Calu3 (cell line): ENCODE data around the gene ARMH3. TPM values are rescaled to one million over a fixed set of nuclear protein-coding genes. Genes with fewer than 3 reads are reported as not detected.

Source experiments
- BruUV-seq: library from RNA; stranded (reverse); fragments of 400-500 nt; replicated peaks from 2 replicates; lab custom pipeline; 2021; lab: Mats Ljungman, UMichigan
- CTCF ChIA-PET: fragments of 300-600 bp; sonication (Branson Sonifier 250); formaldehyde crosslinking; loops from one replicate; lab custom pipeline; 2022; ENCODE audit warnings: antibody characterized with exemption; lab: Charles Lee
- DNase-seq: peaks from one replicate; pipeline ENCODE4 v3.0.0; 2022
- H3K27ac Mint-ChIP-seq: one replicate; pipeline ENCODE4 v1.8.0; 2022; ENCODE audit warnings: mixed read lengths; ENCODE audit not compliant: unreplicated experiment
- H3K27me3 Mint-ChIP-seq: one replicate; pipeline ENCODE4 v1.8.0; 2022; ENCODE audit warnings: mixed read lengths; ENCODE audit not compliant: unreplicated experiment
- H3K36me3 Mint-ChIP-seq: one replicate; pipeline ENCODE4 v1.8.0; 2022; ENCODE audit warnings: mild to moderate bottlenecking, moderate library complexity, mixed read lengths; ENCODE audit not compliant: insufficient read depth, unreplicated experiment
- H3K4me1 Mint-ChIP-seq: one replicate; pipeline ENCODE4 v1.8.0; 2022; ENCODE audit warnings: mild to moderate bottlenecking, low read depth, mixed read lengths; ENCODE audit not compliant: unreplicated experiment
- H3K4me3 Mint-ChIP-seq: one replicate; pipeline ENCODE4 v1.8.0; 2022; ENCODE audit warnings: mild to moderate bottlenecking, low read depth, moderate library complexity, mixed read lengths; ENCODE audit not compliant: unreplicated experiment
- H3K9me3 Mint-ChIP-seq: one replicate; pipeline ENCODE4 v1.8.0; 2022; ENCODE audit warnings: low read depth, mixed read lengths; ENCODE audit not compliant: unreplicated experiment
- intact Hi-C: fragments of 100-400 bp; cut with micrococcal nuclease; formaldehyde crosslinking; loops from one replicate; pipeline ENCODE4 v1.10.0; 2022; ENCODE audit not compliant: unreplicated experiment
- total RNA-seq: library from RNA; stranded (reverse); gene quantifications from 2 replicates; pipeline ENCODE4 v1.2.3, GENCODE V29; 2022
- TF ChIP-seq, protein P1 (sequence below): fragments of 200-600 bp; IDR thresholded peaks from one replicate; pipeline ENCODE4 v1.8.0; 2022; ENCODE audit warnings: antibody characterized with exemption; ENCODE audit not compliant: unreplicated experiment

ARMH3 gene
- total RNA-seq, 1 experiment from 2014 or later, result 14.1 TPM

DNA sequence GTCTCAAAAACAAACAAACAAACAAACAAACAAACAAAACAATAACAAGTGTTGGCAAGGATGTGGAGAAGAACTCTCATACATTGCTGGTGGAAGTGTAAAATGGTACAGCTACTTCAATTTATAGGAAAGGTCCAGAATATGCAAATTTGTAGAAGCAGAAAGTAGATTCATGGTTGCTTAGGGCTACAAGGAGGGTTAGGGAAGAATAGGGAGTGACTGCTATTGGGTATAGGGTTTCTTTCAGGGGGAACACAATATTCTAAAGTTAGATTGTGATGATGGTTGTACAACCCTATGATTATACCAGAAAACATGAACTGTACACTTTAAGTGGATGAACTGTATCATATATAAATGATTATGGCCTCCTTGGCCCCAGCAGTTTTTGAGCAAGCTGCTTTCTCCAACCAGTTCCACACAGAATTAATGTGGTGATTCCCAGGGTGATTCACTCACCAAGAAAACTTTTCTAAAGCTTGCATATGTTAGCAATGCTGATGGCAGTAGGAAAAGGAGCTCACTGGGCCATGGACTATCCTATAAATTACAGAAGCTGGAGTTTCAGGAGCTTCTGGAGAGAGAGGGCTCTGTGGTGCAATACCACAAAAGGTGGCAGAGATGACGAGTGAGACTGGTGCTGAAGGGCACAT lies 159.6 kb downstream of the ARMH3 start:
- no peaks in the 10 kb centered on the region for H3K27me3 Mint-ChIP-seq
- no peaks in the 10 kb centered on the region for H3K9me3 Mint-ChIP-seq
- TF ChIP-seq, protein P1, sequence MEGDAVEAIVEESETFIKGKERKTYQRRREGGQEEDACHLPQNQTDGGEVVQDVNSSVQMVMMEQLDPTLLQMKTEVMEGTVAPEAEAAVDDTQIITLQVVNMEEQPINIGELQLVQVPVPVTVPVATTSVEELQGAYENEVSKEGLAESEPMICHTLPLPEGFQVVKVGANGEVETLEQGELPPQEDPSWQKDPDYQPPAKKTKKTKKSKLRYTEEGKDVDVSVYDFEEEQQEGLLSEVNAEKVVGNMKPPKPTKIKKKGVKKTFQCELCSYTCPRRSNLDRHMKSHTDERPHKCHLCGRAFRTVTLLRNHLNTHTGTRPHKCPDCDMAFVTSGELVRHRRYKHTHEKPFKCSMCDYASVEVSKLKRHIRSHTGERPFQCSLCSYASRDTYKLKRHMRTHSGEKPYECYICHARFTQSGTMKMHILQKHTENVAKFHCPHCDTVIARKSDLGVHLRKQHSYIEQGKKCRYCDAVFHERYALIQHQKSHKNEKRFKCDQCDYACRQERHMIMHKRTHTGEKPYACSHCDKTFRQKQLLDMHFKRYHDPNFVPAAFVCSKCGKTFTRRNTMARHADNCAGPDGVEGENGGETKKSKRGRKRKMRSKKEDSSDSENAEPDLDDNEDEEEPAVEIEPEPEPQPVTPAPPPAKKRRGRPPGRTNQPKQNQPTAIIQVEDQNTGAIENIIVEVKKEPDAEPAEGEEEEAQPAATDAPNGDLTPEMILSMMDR, result no peak
- no peak for DNase-seq
- no TSS peak for BruUV-seq
- peaks cover 9% of the 10 kb centered on the region for H3K4me1 Mint-ChIP-seq
- H3K27ac Mint-ChIP-seq, result no peak overlapping the region
- intact Hi-C loops, result no loop called here
- CTCF ChIA-PET, result no interaction called here
- no peaks in the 10 kb centered on the region for H3K36me3 Mint-ChIP-seq
- H3K4me3 Mint-ChIP-seq, result no peak overlapping the region

DNA sequence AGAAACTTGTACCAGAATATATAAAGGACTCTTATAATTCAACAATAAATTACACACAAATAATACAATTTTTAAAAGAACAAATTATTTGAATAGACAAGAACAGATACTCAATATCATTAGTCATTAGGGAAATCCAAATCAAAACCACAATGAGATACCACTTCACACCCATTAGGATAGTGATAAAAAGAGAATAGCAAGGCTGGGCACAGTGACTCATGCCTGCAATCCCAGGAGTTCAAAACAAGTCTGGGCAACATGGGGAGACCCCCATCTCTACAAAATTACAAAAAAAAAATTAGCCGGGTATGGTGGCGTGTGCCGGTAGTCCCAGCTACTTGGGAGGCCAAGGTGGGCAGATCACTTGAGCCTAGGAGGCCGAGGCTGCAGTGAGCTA lies 160.2 kb downstream of the ARMH3 start:
- TF ChIP-seq, protein P1, result no peak
- intact Hi-C loops, result no loop called here
- no peaks in the 10 kb centered on the region for H3K9me3 Mint-ChIP-seq
- peaks cover 9% of the 10 kb centered on the region for H3K4me1 Mint-ChIP-seq
- DNase-seq, result no peak
- no peaks in the 10 kb centered on the region for H3K36me3 Mint-ChIP-seq
- CTCF ChIA-PET, result interaction anchor here (0.7 kb wide), 1 partner anchor 11 kb away, joined by 5 read pairs; no protein-coding TSS in a partner anchor
- no TSS peak for BruUV-seq
- no peak overlapping the region for H3K4me3 Mint-ChIP-seq
- H3K27ac Mint-ChIP-seq, result no peak overlapping the region
- no peaks in the 10 kb centered on the region for H3K27me3 Mint-ChIP-seq

DNA sequence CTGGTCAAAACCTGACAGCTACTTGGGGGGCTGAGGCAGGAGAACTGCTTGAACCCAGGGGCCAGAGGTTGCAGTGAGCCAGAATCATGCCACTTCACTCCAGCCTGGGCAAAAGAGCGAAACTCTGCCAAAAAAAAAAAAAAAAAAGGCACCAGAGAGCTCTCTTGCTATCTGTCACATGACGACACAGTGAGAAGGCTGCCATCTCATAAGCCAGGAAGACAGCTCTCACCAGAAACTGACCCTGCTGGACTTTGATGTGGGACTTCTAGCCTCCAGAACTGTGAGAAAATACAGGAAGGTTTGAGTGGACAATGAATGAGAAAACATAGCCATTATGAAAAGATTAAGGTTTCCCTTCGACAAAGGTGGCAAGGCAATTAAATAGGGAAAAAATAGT lies 161.2 kb downstream of the ARMH3 start:
- DNase-seq, result no peak
- no TSS peak for BruUV-seq
- TF ChIP-seq, protein P1, result no peak
- CTCF ChIA-PET, result no interaction called here
- H3K27me3 Mint-ChIP-seq, result no peaks in the 10 kb centered on the region
- H3K27ac Mint-ChIP-seq, result no peak overlapping the region
- no peaks in the 10 kb centered on the region for H3K9me3 Mint-ChIP-seq
- H3K4me3 Mint-ChIP-seq, result no peak overlapping the region
- intact Hi-C loops, result loop anchor here (5.0 kb wide), 1 partner anchor 178 kb away; no protein-coding TSS in a partner anchor
- no peaks in the 10 kb centered on the region for H3K36me3 Mint-ChIP-seq
- H3K4me1 Mint-ChIP-seq, result peaks cover 9% of the 10 kb centered on the region

DNA sequence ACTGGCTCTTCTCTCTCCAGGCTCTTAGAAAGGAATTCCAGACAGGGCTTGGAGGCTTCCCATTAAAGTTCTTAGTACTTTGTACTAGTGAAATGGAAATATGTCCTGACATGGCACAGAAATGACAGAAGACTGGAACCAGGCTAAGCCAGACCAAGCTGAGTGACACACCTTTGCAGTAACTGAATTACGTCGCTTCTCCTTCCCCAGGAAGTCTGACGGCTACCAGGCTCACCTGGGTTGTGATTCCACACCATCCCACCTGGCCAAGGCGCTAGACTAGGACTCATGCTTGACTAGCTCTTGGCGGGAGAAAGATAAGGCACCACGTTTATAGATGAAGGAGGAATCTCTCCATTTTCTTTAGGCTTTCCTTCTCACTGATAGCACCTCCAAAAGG lies 161.7 kb downstream of the ARMH3 start:
- Mint-ChIP-seq H3K9me3 (no peaks in the 10 kb centered on the region), H3K4me3 (no peak overlapping the region), H3K27ac (no peak overlapping the region), H3K4me1 (peaks cover 9% of the 10 kb centered on the region), H3K36me3 (no peaks in the 10 kb centered on the region), H3K27me3 (no peaks in the 10 kb centered on the region)
- DNase-seq, result no peak
- no TSS peak for BruUV-seq
- intact Hi-C loops, result loop anchor here (5.0 kb wide), 1 partner anchor 178 kb away; no protein-coding TSS in a partner anchor
- CTCF ChIA-PET, result no interaction called here
- TF ChIP-seq, protein P1, result no peak
